K562 (cell line): ENCODE results near the gene CERS2. TPM values are rescaled to one million over a fixed set of nuclear protein-coding genes. Genes with fewer than 3 reads are reported as not detected.

Source experiments
- FOSL1 ChIP-seq: fragments of 200-800 bp; sonication (Bioruptor generic); conservative IDR thresholded peaks from 2 replicates; pipeline ENCODE4 v1.6.1; 2016; ENCODE audit warnings: missing genetic modification characterization, missing compliant biosample characterization
- GTF2B ChIP-seq: IDR thresholded peaks from 2 replicates; pipeline ENCODE4 v1.6.1; 2011; ENCODE audit not compliant: insufficient read length; ENCODE audit errors: extremely low read depth
- HIVEP1 ChIP-seq: fragments of 250-450 bp; sonication (Bioruptor Pico); IDR thresholded peaks from 2 replicates; pipeline ENCODE4 v1.4.0; 2020; ENCODE audit warnings: mild to moderate bottlenecking
- IRF9 ChIP-seq: fragments of 450-650 bp; IDR thresholded peaks from 2 replicates; pipeline ENCODE4 v1.6.1; 2016; ENCODE audit warnings: missing biosample characterization, missing genetic modification characterization
- NCOA1 ChIP-seq: fragments of 450-650 bp; IDR thresholded peaks from 2 replicates; pipeline ENCODE4 v1.6.1; 2016; ENCODE audit warnings: low read depth
- POLR2AphosphoS2 ChIP-seq: IDR thresholded peaks from 2 replicates; pipeline ENCODE4 v1.6.1; 2012; ENCODE audit warnings: low read length, improper control_type of control experiment
- RBM39 ChIP-seq: fragments of 200-400 bp; formaldehyde crosslinking; optimal IDR thresholded peaks from 2 replicates; pipeline ENCODE3; 2018; ENCODE audit warnings: low read depth, low read length
- SFPQ ChIP-seq: fragments of 200-400 bp; formaldehyde crosslinking; IDR thresholded peaks from 2 replicates; pipeline ENCODE4 v1.6.1; 2017; ENCODE audit warnings: mild to moderate bottlenecking, low read depth, low read length, moderate library complexity
- THRA ChIP-seq: fragments of 450-650 bp; IDR thresholded peaks from 2 replicates; pipeline ENCODE4 v1.6.1; 2017; ENCODE audit warnings: mild to moderate bottlenecking, moderate library complexity
- ZBTB40 ChIP-seq, 2 experiments: fragments of 450-650 bp in 1 of 2; sonication (generic) in 1 of 2; formaldehyde crosslinking in 1 of 2; IDR thresholded peaks; 2 replicates each; pipeline versions ENCODE4 v1.7.1 to v1.9.0; 2016 to 2022; ENCODE audit warnings: inconsistent platforms in 1 of 2, mild to moderate bottlenecking in 1 of 2, missing genetic modification reagents in 1 of 2
- ZNF232 ChIP-seq: sonication (generic); formaldehyde crosslinking; IDR thresholded peaks from 2 replicates; pipeline ENCODE4 v1.8.0; 2022; ENCODE audit warnings: mild to moderate bottlenecking, missing genetic modification reagents
- polyA plus RNA-seq, 8 experiments: library from polyadenylated mRNA; depleted of rRNA in 4 of 8; stranded (reverse) in 5 of 8; unstranded in 3 of 8; fragments of >200 nt; fragmentation: Nextera tagmentation in 2 of 8; fragmentation: Illumina TruSeq in 1 of 8; extraction: Ambion mirVana in 2 of 8; extraction: Trizol in 1 of 8; gene quantifications; 2 replicates each; pipeline versions ENCODE4 v1.2.1 to v1.2.3, GENCODE V29; 2011 to 2014; ENCODE audit warnings: inconsistent platforms in 1 of 8, missing spikeins in 1 of 8
- total RNA-seq, 7 experiments: library from RNA; depleted of rRNA in 6 of 7; stranded (reverse); fragments of >200 nt in 6 of 7; fragmentation: Illumina TruSeq in 2 of 7; extraction: Trizol in 2 of 7; gene quantifications; 2 replicates each; pipeline versions ENCODE4 v1.2.1 to v1.2.3, GENCODE V29; 2011 to 2021; ENCODE audit warnings: low replicate concordance in 1 of 7

The CERS2 gene
- total and polyA plus RNA-seq, 9 of the 15 experiments (the other 6 are each of a cell fraction or from before 2014, with no cell fraction given) = 23.4 to 295 (median 132) TPM

GRCh38 chr1:151008244-151009205, 33.9 kb upstream of the CERS2 start, which contains the start of gene PRUNE1 (continued):
- TF ChIP-seq THRA (no peak), NCOA1 (no peak), IRF9 (no peak), POLR2AphosphoS2 (no peak), ZNF232 (no peak), SFPQ (no peak), ZBTB40 (IDR thresholded peaks at IDR 0.05) (peak; percentile 75), ZBTB40 (CRISPR knock-in tag; IDR thresholded peaks at IDR 0.05) (no peak), RBM39 (no peak), HIVEP1 (CRISPR knock-in tag) (no peak), FOSL1 (tag) (peak; percentile 40; the same call in 1 of the 2 replicates), GTF2B (no peak)
